Left colon (tissue), 2 donors: Measurements from ENCODE around the gene TMEM39A. TPM values are rescaled to one million over a fixed set of nuclear protein-coding genes. Genes with fewer than 3 reads are reported as not detected.

ENCODE experiments used
- ATAC-seq: fragments of 200-7000 bp; cut with Tn5 transposase; one replicate; pipeline ENCODE4 v1.9.1; 2020; ENCODE audit warnings: mild to moderate bottlenecking, moderate library complexity
- DNase-seq, 2 donors: peaks; one replicate each; pipeline ENCODE4 v3.0.0-alpha.2; 2020
- intact Hi-C, 2 donors: fragments of 100-400 bp; cut with DNase I in 1 of 2; cut with micrococcal nuclease in 1 of 2; formaldehyde crosslinking; loops; one replicate each; pipeline versions ENCODE4 v1.11.2 to v1.14.0; 2022; cut with DNase I, micrococcal nuclease
- long read RNA-seq: library from polyadenylated mRNA; unstranded; transcript quantifications from one replicate; pipeline ENCODE4 v2.0.0, GENCODE V29; 2021
- total RNA-seq, 2 donors: library from RNA; stranded (reverse); fragmentation: NEBNext Ultra II Directional; extraction: Animal tissue kit (Norgen Biotek cat#: 25700); gene quantifications; one replicate each; pipeline ENCODE4 v1.2.1, GENCODE V29; 2021
- donor health status: DM: no; HTN: no; CAD: no.
- donor health status: DM: yes; HTN: yes; CAD: no.

Gene TMEM39A, protein sequence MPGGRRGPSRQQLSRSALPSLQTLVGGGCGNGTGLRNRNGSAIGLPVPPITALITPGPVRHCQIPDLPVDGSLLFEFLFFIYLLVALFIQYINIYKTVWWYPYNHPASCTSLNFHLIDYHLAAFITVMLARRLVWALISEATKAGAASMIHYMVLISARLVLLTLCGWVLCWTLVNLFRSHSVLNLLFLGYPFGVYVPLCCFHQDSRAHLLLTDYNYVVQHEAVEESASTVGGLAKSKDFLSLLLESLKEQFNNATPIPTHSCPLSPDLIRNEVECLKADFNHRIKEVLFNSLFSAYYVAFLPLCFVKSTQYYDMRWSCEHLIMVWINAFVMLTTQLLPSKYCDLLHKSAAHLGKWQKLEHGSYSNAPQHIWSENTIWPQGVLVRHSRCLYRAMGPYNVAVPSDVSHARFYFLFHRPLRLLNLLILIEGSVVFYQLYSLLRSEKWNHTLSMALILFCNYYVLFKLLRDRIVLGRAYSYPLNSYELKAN
- 10 to 100 TPM; 26.3 to 37.3 TPM for total RNA-seq
- long read RNA-seq, full-length matches to known transcripts: 8 of 14 reads
- long read RNA-seq, partial matches to known transcripts: 3 of 14 reads
- long read RNA-seq, other reads (novel, unspliced or antisense): 3 of 14 reads

DNA sequence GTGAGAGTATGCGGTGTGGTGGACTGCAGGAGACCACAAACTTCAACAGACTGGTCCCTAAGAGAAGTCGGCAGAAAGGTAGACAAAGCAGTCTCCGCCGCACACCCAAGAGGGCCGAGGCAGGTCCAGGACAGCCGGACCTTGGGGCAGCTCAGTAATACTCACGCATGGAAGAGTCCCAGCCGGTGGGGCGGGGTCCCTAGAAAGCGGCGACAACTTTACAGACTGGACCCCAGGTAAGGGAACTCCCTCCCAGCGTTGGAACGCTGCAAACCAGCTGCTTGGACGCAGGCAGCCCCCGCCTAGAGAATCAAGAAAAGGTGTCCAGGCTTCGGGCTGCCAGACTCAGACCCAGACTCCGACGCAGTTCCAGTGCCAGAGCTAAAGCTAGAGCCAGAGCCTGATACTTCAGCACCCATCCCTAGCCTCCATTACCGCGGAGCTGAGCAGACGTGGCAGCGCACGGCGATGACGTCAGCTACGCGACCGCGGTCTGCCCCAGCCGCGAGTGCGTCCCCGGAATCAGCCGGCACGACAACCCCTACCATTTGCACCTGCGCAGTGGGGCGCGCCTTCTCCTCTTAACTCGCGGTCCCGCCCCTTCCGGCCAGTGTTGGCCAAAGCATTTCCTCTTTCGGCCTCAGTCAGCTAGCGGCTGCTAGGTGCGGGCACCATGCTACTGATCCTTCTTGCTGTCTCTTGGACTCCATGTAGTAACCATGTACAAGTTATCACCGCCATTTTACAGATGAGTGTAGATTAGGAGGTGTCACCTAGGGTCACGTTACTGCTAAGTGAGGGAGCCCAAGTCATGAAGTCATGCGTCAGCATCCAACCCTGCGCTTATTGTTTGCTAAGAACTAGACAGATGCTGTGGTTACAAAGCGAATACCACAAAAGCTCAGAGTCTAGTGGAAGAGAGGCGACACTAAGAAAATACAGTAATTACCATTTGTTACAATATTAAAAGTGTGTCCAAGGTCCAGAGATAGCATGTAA lies at the start of gene TMEM39A:
Gene TMEM39A, minus strand, starts transcription at position 445 of the 999 bp plus-strand sequence. CDS start 1,541 bp downstream, outside the sequence.
- intact Hi-C loops: no loop called here
- peak; percentile 99 to 100 for DNase-seq
- ATAC-seq: peak; percentile 97

DNA sequence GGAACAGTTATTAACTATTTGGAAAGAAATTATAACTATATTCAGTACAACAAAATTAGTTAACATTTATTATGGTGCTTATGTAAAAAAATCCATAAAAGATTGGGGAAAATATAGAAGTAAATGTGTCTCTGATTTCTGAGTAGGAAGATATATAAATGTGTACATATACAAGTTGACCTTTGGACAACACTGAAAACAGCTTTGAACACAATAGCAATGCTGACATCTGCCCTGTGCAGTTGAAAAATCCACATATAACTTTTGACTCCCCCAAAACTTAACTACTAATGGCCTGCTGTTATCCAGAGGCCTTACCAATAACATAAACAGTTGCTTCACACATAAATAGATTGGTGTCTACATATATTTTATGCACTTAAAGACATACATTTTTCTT lies 47.3 kb upstream of the TMEM39A start:
- peak; percentile 52 for ATAC-seq
- intact Hi-C loops: no loop called here
- no peak for DNase-seq

DNA sequence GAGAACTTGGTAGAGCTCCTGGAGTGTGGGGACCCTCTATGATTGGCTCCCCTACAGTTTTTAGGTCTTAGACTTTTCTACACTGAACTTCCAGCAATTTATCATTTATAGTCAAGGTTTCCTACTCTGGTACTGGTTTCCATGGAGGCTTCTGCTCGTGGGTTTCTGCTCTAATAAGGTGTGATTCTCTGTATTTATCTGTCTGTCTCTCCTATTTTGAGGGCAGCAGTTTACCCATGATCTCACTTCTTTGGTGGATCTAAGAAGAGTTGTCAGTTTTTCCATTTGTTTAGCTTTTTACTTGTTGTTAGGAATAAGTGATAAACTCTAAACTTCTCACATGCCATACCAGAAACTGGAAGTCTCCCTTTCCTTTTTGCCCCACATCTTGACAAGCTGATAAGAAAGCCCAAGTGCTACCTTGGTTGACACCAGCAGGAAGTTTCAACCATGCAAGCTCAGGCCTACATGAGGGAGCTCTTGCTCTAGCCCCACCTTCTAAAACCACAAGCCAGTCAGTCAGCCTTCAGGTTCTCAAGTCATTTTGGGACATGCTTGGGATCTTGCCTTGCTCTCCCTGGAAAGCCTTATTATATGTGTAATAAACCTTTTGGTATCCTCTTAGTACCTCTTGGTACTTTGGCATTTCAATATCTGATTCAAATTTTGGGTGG lies 44.9 kb upstream of the TMEM39A start:
- intact Hi-C loops: no loop called here
- ATAC-seq (no peak), DNase-seq (no peak)

DNA sequence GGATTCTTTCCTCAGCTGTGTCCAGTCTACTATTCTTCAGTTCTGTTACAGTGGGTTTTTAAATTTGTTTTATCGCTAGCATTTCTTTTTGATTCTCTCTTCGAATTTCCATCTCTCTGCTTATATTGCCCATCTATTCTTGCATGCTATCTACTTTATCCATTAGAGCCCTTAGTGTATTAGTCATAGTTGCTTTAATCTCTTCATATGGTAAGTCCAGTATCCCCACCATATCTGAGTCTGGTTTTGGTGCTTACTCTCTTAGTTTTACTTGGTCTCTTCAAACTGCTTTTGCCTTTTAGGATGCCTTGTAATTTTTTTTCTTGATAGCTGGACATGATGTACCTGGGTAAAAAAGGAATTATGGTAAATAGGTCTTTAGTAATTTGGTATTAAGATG lies 44.0 kb upstream of the TMEM39A start:
- intact Hi-C loops: no loop called here
- ATAC-seq (no peak), DNase-seq (no peak)

DNA sequence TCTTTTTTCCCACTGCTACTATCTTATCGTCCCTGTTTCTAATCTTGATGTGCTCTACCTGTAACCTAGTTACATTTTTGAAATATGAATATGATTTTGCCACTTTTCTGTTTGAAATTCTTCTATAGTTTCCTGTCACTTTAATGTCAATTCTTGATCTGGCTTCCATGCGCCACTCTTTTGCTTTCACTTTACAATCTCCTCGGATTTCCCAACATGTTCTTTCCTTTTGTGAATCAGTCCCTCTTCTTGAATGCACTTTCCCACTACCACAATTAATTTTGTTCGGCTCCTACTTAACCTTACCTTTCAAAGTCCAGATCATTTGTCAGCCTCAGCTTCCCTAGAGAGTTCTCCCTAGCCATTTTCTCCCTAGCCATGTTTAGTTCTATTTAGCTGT lies 43.2 kb upstream of the TMEM39A start:
- no peak for ATAC-seq
- intact Hi-C loops: no loop called here
- no peak for DNase-seq

DNA sequence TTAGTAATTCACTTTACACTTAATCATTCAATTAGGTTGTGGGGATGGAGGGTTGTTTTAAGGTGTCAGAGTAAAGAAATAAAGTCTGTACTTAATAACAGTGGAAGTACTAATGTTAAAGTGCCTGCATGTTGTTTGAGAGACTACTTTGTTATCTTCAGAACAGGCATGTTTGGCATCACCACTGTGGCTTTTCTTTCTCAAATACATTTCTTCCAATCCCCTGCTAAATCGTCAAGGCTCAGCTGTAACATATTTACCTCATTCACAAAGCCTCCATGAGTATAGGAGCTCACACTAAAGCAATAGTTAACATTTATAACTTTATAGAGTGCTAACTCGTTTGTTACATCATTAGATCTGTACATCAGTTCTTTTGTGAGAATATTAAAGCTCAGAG lies 37.5 kb upstream of the TMEM39A start:
- intact Hi-C loops: no loop called here
- no peak for ATAC-seq

DNA sequence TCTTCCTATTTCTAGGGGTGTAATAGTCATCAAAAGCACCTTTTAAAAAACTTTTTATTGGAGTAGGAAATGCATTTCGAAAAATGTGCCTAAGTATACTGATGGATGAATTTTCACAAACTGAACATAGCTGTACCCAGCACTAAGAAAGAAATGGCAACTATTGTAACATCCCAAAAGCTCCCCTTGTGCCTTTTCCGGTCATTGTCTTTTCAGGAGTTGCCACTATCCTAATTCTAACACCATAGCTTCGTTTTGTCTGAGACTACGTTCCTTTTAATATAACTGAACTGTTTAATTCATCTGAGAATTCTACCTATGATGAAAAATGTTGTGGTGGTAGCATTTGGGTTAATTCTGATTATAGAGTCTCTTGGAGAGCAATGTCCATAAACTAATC lies 36.9 kb upstream of the TMEM39A start:
- intact Hi-C loops: no loop called here
- no peak for ATAC-seq

More for the DNA sequence above, 37.5 kb upstream of the TMEM39A start:
- DNase-seq: no peak

DNA sequence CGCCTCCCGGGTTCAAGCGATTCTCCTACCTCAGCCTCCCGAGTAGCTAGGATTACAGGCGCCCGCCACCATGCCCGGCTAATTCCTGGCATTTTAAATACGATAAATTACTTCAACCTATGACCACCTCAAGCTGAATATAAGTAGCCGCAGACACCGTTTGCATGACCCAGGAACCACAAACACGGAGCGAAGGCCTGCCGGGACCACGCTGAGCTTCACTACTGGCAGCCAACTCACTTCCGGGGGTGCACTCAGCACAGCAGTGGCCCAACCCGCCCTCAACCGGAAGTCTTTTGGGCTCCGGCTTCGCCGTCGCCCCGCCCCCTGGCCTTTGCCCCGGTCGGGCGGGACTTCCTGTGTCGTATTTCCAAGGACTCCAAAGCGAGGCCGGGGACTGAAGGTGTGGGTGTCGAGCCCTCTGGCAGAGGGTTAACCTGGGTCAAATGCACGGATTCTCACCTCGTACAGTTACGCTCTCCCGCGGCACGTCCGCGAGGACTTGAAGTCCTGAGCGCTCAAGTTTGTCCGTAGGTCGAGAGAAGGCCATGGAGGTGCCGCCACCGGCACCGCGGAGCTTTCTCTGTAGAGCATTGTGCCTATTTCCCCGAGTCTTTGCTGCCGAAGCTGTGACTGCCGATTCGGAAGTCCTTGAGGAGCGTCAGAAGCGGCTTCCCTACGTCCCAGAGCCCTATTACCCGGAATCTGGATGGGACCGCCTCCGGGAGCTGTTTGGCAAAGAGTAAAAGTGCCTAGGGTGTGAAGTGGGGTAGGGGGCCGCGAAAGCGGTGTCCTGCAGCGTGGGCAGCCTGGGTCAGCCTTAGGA lies 35.0 kb upstream of the TMEM39A start, which contains the start of gene TIMMDC1:
Gene TIMMDC1, plus strand, starts transcription at position 362 of the 826 bp plus-strand sequence. Its CDS starts 187 bp downstream, at position 549.
- intact Hi-C loops: loop anchor here in 1 of 2 donors (10.0 kb wide), 1 partner anchor 176 kb away; the partner anchor contains the start of gene COX17
- peak; percentile 97 to 98 for DNase-seq
- peak; percentile 98 for ATAC-seq

More for the DNA sequence above, 36.9 kb upstream of the TMEM39A start:
- DNase-seq: no peak

DNA sequence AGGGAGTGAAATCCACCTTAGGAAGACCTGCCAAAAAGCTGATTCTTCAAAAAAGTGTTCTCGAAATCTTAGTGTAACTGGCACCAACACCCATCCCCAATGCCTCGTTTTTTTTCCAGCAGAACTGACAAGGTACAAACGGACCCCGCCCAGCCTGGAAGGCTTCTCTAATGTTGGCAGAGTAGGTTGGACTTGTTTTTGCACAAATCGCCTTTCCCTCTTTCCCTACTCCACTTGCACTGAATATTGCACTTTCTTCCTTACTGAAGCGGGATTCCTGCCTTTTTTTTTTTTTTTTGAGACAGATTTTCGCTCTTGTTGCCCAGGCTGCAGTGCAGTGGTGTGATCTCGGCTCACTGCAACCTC lies 34.4 kb upstream of the TMEM39A start:
- ATAC-seq (peak; percentile 40), DNase-seq (peak; percentile 30 to 60)
- intact Hi-C loops: loop anchor here in 1 of 2 donors (10.0 kb wide), 1 partner anchor 177 kb away; the partner anchor contains the start of gene COX17

DNA sequence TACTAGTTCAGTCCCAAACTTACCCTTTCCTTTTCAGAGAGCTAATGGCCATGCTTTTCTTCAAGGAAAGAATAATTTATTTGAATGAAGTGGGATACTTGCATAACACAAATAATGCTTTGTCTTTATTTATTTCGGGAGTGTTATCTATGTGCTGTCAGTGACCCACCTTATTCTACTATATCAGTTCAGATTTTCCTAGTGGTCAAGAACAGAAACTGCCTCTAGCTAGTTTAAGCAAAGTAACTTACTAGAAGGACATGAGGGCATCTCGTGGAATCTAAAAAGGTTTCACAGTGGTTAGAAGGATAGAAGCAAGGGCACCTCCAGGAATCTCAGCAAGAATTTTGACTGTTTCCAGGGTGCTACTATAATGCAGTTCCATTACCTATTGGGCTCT lies 31.2 kb upstream of the TMEM39A start:
- ATAC-seq: no peak
- DNase-seq: no peak
- intact Hi-C loops: loop anchor here in 1 of 2 donors (10.0 kb wide), 1 partner anchor 180 kb away; the partner anchor contains the start of gene COX17

DNA sequence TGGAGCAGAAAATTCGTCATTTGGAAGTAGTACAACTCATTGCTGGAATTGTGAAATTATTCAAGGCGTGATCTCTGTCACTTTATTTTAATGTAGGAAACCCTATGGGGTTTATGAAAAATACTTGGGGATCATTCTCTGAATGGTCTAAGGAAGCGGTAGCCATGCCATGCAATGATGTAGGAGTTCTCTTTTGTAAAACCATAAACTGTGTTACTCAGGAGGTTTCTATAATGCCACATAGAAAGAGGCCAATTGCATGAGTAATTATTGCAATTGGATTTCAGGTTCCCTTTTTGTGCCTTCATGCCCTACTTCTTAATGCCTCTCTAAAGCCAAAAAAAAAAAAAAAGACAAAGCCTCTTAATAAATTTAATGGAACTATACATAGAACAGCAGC lies 29.4 kb upstream of the TMEM39A start:
- ATAC-seq (no peak), DNase-seq (no peak)
- intact Hi-C loops: loop anchor here in 1 of 2 donors (10.0 kb wide), 1 partner anchor 182 kb away; the partner anchor contains the start of gene COX17

DNA sequence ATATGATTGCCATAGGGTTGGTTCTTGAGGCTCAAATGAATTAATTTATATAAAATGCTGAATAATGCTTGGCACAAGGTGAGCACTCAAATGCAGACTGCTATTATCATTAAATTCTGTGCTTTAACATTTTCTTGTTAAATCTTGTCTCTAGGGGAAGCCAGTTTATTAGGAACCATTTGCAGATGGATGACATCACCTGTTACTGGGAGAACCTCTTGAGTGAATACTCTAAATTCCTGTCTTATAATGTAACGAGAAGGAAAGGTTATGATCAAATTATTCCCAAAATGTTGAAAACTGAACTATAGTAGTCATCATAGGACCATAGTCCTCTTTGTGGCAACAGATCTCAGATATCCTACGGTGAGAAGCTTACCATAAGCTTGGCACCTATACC lies 28.7 kb upstream of the TMEM39A start:
- ATAC-seq: no peak
- DNase-seq: no peak
- intact Hi-C loops: loop anchor here in 1 of 2 donors (10.0 kb wide), 1 partner anchor 183 kb away; the partner anchor contains the start of gene COX17

DNA sequence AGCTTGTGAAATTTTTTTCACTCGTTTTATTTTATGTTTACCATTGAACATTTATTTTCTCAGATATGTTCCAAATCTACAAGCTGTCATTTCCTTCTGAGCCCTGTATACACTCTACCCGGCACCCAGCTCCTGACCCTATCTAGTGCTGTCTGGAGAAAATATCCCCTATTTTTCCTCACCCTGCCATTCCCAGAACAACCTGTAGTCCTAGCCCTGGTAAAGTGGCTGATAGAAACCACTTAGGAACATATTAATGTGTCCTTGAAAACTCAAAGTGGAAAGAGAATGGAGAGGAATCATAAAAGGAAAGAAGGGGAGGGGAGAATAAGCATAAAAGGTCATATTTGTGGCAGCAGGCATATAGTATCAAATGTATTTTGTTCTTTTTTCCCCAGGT lies 26.7 kb upstream of the TMEM39A start:
- ATAC-seq (no peak), DNase-seq (no peak)
- intact Hi-C loops: loop anchor here in 1 of 2 donors (10.0 kb wide), 1 partner anchor 185 kb away; the partner anchor contains the start of gene COX17

DNA sequence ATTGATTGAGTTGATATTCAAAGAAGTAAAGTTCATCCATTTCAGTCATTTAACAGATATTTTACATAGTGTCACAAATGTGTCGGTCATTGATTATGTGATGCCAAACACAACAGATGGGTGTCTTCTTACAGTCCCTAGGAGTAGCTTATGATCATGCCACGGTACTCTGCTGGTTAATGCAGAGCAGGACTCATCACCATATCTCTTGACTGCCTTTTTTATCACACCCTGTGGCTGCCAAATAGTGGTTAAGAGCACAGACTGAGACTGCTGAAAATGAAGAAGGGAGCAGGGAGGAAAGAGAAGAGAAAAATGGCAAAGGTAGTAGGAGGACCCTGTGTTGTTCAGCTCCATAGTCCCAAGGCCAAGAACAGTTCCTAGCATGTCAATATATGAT lies 22.1 kb upstream of the TMEM39A start:
- no peak for DNase-seq
- intact Hi-C loops: no loop called here
- no peak for ATAC-seq

DNA sequence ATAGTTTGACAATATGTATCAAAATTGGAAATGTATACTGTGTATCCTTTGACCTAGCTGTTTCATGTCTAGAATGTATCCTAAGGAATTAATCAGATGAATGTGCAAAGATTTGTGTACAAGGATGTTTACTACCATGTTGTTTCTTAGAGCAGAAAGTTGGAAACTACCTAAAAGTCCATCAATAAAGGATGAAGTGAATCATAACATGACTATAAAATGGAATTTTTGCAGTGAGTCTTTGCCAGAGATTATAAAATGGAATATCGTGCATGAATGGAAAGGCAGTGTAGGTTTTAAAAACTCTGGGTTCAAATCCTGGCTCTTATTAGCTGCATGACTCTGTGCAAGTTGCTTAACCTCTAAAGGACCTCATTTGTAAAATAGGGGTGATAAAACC lies 19.7 kb upstream of the TMEM39A start:
- intact Hi-C loops: no loop called here
- no peak for DNase-seq
- ATAC-seq: no peak

DNA sequence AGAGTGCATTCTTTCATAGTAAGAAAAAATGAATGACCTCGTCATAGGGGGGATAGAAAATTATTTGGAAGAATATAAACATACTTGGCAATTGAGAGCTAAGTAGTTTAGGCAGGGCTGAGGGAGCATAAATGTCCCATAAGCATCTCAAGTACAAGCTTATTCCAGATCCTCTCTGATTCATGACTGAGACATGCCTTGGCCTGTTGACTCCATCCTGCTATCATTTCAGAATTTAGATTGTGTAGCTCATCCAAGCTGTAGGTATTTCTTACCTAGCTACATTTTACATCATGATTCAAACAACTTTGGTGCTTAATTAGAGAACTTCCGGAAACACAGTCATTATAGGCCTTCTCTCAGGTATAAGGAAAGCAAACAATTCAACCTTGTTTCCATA lies 17.7 kb upstream of the TMEM39A start:
- no peak for ATAC-seq
- DNase-seq: no peak
- intact Hi-C loops: no loop called here

DNA sequence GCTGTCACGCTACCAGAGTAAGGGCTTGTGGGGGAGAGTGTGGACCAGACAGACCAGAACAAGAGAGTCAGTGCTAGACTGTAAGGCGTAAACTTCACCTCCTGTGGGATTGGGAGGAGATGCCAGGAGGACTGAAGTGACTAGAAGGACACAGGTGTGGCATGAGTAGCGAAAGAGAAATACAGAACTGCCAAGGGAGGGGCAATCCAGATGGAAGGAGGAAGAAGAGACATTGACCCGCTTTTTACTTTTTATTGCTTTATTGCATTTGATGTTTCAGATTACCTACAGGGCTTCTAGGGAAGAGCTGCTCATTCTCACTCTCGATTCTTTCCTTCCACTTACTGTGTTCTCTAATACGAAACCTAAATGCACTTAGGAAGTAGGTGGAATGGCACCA lies 7.5 kb upstream of the TMEM39A start:
- DNase-seq: peak; percentile 19 to 49
- intact Hi-C loops: no loop called here
- ATAC-seq: peak; percentile 76
